ENCODE data around the gene DOCK1. TPM values are rescaled to one million over a fixed set of nuclear protein-coding genes. Genes with fewer than 3 reads are reported as not detected.
"Not testable (repeated sequence)": the region's sequence is repeated elsewhere in the genome, so short reads cannot be mapped to it uniquely, and the experiment has no call there.

DOCK1 gene
- total RNA-seq, 1 donor = 99.7 TPM

DNA sequence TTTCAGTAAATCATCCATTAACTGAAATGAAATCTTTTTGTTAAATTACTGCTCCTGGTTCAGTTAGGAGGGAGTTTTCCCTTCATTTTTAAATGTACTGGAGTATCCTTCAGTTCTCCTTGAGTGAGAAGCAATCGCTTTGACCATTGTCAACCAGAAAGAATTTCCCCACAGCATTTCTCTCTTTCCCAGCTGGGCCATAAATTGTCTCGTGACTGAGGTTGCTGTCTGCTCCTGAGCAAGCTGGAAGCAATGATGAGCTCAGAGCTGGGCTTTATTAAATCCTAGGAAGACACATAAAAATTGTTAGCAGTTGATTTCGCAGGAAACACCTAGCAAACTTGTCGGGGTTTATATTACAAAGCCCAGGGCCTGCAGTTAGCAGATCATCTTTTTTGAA lies 393.2 kb downstream of the DOCK1 start:
- no peak overlapping the region for H3K4me3 ChIP-seq (ENCODE audit: low read depth, low read length)
- TF ChIP-seq, protein P1, sequence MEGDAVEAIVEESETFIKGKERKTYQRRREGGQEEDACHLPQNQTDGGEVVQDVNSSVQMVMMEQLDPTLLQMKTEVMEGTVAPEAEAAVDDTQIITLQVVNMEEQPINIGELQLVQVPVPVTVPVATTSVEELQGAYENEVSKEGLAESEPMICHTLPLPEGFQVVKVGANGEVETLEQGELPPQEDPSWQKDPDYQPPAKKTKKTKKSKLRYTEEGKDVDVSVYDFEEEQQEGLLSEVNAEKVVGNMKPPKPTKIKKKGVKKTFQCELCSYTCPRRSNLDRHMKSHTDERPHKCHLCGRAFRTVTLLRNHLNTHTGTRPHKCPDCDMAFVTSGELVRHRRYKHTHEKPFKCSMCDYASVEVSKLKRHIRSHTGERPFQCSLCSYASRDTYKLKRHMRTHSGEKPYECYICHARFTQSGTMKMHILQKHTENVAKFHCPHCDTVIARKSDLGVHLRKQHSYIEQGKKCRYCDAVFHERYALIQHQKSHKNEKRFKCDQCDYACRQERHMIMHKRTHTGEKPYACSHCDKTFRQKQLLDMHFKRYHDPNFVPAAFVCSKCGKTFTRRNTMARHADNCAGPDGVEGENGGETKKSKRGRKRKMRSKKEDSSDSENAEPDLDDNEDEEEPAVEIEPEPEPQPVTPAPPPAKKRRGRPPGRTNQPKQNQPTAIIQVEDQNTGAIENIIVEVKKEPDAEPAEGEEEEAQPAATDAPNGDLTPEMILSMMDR (IDR thresholded peaks at IDR 0.05; ENCODE audit: insufficient read depth, low read depth, low read length) = no peak
- DNase-seq (ENCODE audit: low read depth) = peak; percentile 56

GRCh38 chr10:127299192-127299591 lies 394.0 kb downstream of the DOCK1 start:
- H3K4me3 ChIP-seq (ENCODE audit: low read depth, low read length); DNase-seq (ENCODE audit: low read depth): not testable (repeated sequence)

- no peak for DNase-seq (ENCODE audit: low read depth)
- TF ChIP-seq, protein P1 (IDR thresholded peaks at IDR 0.05; ENCODE audit: insufficient read depth, low read depth, low read length) = no peak
- no peak overlapping the region for H3K4me3 ChIP-seq (ENCODE audit: low read depth, low read length)
Measured at GRCh38 chr10:127299956-127300689, 394.9 kb downstream of the DOCK1 start.

GRCh38 chr10:127300868-127301321 lies 395.7 kb downstream of the DOCK1 start:
- no peak overlapping the region for H3K4me3 ChIP-seq (ENCODE audit: low read depth, low read length)
- TF ChIP-seq, protein P1 (IDR thresholded peaks at IDR 0.05; ENCODE audit: insufficient read depth, low read depth, low read length) = no peak
- no peak for DNase-seq (ENCODE audit: low read depth)

DNA sequence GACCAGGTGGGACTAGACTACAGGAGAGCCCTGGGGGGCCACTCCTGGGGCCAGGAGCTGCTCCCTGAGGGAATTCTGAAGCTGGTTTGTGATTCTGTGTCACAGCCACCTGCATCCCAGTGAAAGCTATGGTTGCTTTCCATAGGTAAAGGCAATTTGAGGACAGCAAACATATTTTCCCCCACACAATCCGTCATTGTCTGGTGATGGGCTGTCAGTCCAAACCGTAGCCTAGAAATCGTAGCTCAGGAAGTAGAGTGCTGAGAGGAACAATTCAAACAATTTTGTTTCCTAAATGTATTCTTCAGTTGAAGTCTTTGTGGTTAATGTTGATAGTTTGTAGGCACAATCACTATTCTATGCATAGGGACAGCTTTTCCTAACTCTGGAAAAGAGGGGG lies 397.1 kb downstream of the DOCK1 start:
- no peak for DNase-seq (ENCODE audit: low read depth)
- TF ChIP-seq, protein P1 (IDR thresholded peaks at IDR 0.05; ENCODE audit: insufficient read depth, low read depth, low read length) = no peak
- H3K4me3 ChIP-seq (ENCODE audit: low read depth, low read length) = no peak overlapping the region

GRCh38 chr10:127303105-127303504 lies 397.9 kb downstream of the DOCK1 start:
- TF ChIP-seq, protein P1 (IDR thresholded peaks at IDR 0.05; ENCODE audit: insufficient read depth, low read depth, low read length) = no peak
- no peak for DNase-seq (ENCODE audit: low read depth)
- no peak overlapping the region for H3K4me3 ChIP-seq (ENCODE audit: low read depth, low read length)

DNA sequence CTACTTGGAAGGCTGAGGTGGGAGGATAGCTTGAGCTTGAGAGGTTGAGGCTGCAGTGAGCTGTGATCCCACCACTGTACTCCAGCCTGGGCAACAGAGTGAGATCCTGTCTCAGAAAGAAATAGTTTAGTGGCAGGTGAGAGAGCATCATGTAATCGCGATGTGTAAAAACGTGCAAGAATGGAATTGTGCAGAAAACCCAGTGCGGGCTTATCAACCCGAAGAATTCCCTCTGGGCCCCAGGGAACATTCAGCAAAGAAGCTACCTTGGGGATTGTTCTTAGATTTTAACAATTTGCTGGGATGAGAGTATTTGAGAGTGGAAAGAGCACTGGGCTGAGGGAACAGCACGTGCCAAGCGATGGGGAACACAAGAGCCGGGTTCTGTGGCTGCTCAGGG lies 398.5 kb downstream of the DOCK1 start:
- H3K4me3 ChIP-seq (ENCODE audit: low read depth, low read length) = no peak overlapping the region
- TF ChIP-seq, protein P1 (IDR thresholded peaks at IDR 0.05; ENCODE audit: insufficient read depth, low read depth, low read length) = no peak
- DNase-seq (ENCODE audit: low read depth) = no peak

All from fibroblast of villous mesenchyme (primary cell).